ENCODE measurements around the gene EPHB1.

EPHB1 gene

DNA sequence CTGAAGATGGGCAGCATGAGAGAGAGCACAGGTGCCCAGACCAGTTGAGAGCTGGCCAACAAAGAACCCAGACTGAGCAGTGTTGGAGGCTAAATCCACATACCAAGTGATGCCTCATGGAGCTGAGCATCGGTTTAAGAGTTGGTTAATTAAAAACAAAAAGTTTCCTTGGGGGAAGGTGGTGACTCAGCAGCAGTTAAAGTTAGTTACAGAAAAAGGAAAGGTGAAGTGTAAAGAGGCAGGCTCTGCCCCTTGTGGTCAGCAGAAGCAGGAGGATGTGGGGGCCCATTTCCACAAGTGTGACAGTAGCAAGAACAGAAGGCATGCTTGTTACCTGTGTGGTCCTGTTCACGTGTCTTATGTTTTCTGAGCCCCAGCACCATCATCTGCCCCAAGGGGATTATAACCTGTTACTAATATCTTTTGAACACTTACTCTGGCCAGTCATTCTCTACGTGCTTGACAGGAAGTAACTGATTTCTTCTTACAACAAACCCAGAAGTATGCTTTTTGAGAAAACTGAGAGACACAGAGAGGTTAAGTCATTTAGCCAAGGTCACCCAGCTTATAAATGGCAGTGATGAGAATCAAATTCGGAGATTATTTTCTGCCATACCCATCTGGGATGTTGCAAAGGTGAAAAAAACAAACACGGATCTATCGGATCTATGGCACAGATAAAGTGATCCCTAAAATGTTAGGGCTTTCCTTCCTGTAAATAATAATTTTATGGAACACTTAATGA, 91.0 kb downstream of the EPHB1 start:
- Histone ChIP-seq H3K27ac (replicated peaks) (no peak overlapping the region), H3K27me3 (ENCODE audit: insufficient read depth, poor library complexity, severe bottlenecking) (no peaks in the 10 kb centered on the region), H3K4me3 (replicated peaks; ENCODE audit: insufficient read depth, low read length) (no peak overlapping the region)
- TF ChIP-seq GABPA (IDR thresholded peaks at IDR 0.05; ENCODE audit: low read depth) (no peak), SPI1 (IDR thresholded peaks at IDR 0.05; ENCODE audit: borderline replicate concordance, low read depth) (no peak), POLR2AphosphoS5 (IDR thresholded peaks at IDR 0.05; ENCODE audit: low read depth) (no peak)
- TF ChIP-seq, protein P1, sequence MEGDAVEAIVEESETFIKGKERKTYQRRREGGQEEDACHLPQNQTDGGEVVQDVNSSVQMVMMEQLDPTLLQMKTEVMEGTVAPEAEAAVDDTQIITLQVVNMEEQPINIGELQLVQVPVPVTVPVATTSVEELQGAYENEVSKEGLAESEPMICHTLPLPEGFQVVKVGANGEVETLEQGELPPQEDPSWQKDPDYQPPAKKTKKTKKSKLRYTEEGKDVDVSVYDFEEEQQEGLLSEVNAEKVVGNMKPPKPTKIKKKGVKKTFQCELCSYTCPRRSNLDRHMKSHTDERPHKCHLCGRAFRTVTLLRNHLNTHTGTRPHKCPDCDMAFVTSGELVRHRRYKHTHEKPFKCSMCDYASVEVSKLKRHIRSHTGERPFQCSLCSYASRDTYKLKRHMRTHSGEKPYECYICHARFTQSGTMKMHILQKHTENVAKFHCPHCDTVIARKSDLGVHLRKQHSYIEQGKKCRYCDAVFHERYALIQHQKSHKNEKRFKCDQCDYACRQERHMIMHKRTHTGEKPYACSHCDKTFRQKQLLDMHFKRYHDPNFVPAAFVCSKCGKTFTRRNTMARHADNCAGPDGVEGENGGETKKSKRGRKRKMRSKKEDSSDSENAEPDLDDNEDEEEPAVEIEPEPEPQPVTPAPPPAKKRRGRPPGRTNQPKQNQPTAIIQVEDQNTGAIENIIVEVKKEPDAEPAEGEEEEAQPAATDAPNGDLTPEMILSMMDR (IDR thresholded peaks at IDR 0.05; ENCODE audit: insufficient read depth, low read length) = no peak
- TF ChIP-seq, protein P2, sequence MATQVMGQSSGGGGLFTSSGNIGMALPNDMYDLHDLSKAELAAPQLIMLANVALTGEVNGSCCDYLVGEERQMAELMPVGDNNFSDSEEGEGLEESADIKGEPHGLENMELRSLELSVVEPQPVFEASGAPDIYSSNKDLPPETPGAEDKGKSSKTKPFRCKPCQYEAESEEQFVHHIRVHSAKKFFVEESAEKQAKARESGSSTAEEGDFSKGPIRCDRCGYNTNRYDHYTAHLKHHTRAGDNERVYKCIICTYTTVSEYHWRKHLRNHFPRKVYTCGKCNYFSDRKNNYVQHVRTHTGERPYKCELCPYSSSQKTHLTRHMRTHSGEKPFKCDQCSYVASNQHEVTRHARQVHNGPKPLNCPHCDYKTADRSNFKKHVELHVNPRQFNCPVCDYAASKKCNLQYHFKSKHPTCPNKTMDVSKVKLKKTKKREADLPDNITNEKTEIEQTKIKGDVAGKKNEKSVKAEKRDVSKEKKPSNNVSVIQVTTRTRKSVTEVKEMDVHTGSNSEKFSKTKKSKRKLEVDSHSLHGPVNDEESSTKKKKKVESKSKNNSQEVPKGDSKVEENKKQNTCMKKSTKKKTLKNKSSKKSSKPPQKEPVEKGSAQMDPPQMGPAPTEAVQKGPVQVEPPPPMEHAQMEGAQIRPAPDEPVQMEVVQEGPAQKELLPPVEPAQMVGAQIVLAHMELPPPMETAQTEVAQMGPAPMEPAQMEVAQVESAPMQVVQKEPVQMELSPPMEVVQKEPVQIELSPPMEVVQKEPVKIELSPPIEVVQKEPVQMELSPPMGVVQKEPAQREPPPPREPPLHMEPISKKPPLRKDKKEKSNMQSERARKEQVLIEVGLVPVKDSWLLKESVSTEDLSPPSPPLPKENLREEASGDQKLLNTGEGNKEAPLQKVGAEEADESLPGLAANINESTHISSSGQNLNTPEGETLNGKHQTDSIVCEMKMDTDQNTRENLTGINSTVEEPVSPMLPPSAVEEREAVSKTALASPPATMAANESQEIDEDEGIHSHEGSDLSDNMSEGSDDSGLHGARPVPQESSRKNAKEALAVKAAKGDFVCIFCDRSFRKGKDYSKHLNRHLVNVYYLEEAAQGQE (IDR thresholded peaks at IDR 0.05; ENCODE audit: insufficient replicate concordance, low read depth) = no peak
- no peak for DNase-seq (ENCODE audit: low read depth in 1 of 2, low spot score in 1 of 2)

DNA sequence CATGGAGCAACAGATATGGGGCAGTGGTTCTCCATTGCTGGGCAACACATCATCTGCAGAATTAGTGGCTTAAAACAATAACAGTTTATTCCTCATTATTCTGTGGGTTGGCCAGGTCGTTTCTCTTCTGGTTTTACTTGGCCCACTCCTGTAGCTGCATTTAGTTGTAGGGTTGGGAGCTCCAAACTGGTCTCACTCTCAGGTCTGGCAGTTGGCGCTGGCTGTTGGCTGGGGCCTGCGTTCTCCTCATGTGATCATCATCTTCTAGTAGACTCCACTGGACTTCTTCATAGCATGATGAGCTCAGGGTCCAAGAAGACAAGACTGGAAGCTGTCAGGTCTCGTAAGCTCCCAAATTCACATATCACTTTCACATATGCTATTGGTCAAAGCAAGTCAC, 91.9 kb downstream of the EPHB1 start:
- no peak overlapping the region for H3K27ac ChIP-seq (replicated peaks)
- no peaks in the 10 kb centered on the region for H3K27me3 ChIP-seq (ENCODE audit: insufficient read depth, poor library complexity, severe bottlenecking)
- TF ChIP-seq, protein P2 (IDR thresholded peaks at IDR 0.05; ENCODE audit: insufficient replicate concordance, low read depth) = no peak
- TF ChIP-seq SPI1 (IDR thresholded peaks at IDR 0.05; ENCODE audit: borderline replicate concordance, low read depth) (no peak), GABPA (IDR thresholded peaks at IDR 0.05; ENCODE audit: low read depth) (no peak), POLR2AphosphoS5 (IDR thresholded peaks at IDR 0.05; ENCODE audit: low read depth) (no peak)
- TF ChIP-seq, protein P1 (IDR thresholded peaks at IDR 0.05; ENCODE audit: insufficient read depth, low read length) = no peak
- no peak for DNase-seq (ENCODE audit: low read depth in 1 of 2, low spot score in 1 of 2)
- H3K4me3 ChIP-seq (replicated peaks; ENCODE audit: insufficient read depth, low read length) = no peak overlapping the region

DNA sequence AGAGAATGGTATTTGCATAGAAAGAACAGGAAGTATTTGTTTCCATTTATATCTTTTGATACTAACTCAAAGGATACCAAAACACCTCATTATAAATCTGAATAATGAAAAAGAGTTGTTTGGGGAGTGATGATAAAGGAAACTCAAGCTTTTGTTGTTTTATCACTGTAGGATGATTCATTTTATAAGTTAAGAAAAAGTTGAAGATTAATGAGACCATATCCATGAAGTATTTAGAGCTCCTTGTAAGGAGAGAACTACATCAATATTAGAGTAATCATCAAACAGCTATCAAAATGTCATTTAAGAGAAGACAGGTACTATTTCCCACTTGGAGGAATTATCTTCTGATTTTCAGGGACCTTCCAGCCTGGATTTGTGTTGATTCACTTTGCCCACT, 92.5 kb downstream of the EPHB1 start:
- Histone ChIP-seq H3K27ac (replicated peaks) (no peak overlapping the region), H3K4me3 (replicated peaks; ENCODE audit: insufficient read depth, low read length) (no peak overlapping the region), H3K27me3 (ENCODE audit: insufficient read depth, poor library complexity, severe bottlenecking) (no peaks in the 10 kb centered on the region)
- no peak for DNase-seq (ENCODE audit: low read depth in 1 of 2, low spot score in 1 of 2)
- TF ChIP-seq GABPA (IDR thresholded peaks at IDR 0.05; ENCODE audit: low read depth) (no peak), POLR2AphosphoS5 (IDR thresholded peaks at IDR 0.05; ENCODE audit: low read depth) (no peak), SPI1 (IDR thresholded peaks at IDR 0.05; ENCODE audit: borderline replicate concordance, low read depth) (no peak)
- TF ChIP-seq, protein P2 (IDR thresholded peaks at IDR 0.05; ENCODE audit: insufficient replicate concordance, low read depth) = no peak
